GM10266 (cell line): Measurements from ENCODE around the gene BTBD10.

Source experiments
- DNase-seq: peaks from one replicate; pipeline ENCODE4 v3.0.0; 2012; ENCODE audit errors: extremely low spot score
- TF ChIP-seq, protein P1 (sequence below): IDR thresholded peaks from 2 replicates; pipeline ENCODE4 v1.5.1; 2012; ENCODE audit warnings: mild to moderate bottlenecking, low read depth; ENCODE audit not compliant: control insufficient read depth, insufficient read depth; ENCODE audit errors: missing control alignments

The BTBD10 gene

DNA sequence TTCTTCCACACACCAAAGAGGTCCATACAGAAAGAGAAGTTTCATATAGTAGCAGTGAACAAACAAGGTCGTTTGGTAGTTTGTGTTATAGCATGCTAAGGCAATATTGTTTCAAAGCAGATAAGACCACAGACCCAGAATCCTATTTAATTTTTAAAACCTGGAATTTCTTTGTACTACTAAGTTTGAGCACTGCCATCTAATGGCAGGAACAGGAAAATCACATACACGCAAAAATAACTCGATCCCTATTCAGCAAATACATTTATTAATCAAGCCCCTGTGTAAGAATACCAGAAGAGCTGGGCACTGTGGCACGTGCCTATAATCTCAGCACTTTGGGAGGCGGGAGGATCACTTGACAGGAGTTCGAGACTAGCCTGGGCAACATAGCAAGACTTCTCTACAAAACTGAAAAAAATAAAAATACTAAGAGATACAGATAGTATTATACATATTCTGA is 2.9 kb upstream of the BTBD10 start:
- DNase-seq = peak; percentile 19

DNA sequence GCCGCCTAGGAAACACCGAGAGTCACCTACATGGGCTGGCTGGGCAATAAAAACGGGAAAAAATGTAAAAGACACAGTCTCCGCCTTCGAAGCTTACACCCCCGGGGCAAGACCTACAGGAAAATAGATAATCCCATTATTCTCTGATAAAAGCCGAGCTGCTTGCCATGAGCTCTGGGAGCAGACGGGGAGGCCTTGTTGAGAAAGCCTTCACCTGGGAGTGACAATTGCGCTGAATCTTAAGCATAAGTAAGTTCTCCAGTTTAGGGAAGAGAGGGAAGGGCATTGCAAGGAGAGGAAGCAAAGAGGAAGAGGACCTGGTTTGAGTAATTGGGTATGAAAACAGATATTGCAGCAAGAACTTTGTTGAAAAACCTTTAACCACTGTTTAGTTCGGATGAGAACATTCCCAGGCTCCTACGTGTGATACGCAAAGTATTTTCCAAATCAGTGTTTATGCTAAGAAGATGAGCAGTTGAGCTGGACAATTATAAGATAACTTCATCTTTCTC is 813 bp upstream of the BTBD10 start:
- DNase-seq = no peak
- TF ChIP-seq, protein P1, sequence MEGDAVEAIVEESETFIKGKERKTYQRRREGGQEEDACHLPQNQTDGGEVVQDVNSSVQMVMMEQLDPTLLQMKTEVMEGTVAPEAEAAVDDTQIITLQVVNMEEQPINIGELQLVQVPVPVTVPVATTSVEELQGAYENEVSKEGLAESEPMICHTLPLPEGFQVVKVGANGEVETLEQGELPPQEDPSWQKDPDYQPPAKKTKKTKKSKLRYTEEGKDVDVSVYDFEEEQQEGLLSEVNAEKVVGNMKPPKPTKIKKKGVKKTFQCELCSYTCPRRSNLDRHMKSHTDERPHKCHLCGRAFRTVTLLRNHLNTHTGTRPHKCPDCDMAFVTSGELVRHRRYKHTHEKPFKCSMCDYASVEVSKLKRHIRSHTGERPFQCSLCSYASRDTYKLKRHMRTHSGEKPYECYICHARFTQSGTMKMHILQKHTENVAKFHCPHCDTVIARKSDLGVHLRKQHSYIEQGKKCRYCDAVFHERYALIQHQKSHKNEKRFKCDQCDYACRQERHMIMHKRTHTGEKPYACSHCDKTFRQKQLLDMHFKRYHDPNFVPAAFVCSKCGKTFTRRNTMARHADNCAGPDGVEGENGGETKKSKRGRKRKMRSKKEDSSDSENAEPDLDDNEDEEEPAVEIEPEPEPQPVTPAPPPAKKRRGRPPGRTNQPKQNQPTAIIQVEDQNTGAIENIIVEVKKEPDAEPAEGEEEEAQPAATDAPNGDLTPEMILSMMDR = no peak

More for the DNA sequence above, 2.9 kb upstream of the BTBD10 start:
- TF ChIP-seq, protein P1 = peak; percentile 61

DNA sequence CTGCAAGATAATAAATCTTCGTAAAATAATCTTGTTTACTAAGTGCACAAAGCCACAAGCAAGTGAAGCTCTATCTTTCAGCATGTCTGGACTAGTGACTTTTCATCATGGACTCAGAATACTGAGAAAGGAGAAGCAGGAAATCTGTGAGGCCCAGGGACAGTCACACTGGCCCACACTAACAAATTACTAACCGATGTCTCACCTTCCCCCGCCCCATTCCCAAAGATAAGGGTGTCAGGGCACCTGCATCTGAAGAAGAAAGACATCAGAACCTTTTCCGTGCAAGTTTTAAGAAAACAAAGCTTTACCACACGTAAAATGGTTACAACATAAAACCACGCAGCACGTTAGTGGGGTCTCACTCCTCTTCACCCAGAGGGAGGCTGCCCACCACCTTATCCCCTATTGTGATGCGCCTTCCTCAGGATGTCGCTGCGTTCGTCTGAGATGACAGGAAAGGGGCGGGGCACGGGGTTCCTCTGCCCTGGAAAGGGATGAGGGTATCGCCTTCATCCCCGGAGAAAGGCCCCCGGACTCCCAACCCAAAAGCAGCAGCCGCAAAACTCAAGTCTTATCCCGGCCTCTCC is 616 bp downstream of the BTBD10 start:
- peak; percentile 35 for DNase-seq
- TF ChIP-seq, protein P1 = peak; percentile 18

DNA sequence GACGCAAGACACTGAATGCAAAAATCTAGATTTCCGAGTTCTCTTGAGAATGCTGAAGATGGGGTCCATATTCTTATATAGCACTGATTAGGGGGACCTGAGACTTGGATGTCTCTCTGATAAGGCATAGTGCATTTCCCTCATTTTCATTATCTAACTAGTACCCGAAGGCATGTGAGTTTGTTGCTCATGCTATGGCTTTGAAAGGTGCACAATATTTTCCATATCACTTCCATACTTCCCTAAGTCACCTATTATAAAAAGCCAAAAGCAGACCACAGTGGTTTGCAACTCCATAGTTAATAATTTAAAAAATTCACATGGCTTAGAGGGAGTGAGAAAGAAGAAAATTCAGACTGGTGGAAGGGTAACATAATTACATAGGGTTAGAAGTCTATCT is 1.7 kb downstream of the BTBD10 start:
- TF ChIP-seq, protein P1 = no peak
- DNase-seq = no peak

DNA sequence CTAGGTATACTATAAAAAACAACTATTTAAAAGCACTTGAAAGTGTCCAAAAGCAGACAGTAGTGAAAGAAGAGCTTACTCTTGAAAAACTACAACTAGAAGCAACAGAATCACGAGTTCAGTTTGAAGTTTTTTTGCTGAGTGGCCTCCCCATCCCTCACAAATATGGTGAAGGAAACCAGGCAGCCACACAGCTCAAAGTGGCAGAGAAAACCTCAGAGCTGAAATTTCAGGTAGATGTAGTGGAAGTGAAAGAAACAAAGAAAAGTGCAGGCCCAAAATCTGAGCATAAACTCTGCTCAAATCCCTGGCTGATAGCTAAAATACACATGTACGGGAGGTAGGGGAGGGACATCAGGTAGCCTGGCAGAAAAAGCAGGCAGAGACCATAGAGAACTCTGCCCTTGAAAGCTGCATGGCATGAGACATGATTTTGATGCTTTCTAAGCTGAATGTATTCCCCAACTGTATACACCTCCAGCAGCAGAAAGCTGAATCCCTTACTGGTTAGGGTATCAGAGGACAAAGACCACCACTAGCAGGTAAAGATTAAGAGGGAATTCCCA is 12.1 kb downstream of the BTBD10 start:
- DNase-seq = no peak
- TF ChIP-seq, protein P1 = no peak

DNA sequence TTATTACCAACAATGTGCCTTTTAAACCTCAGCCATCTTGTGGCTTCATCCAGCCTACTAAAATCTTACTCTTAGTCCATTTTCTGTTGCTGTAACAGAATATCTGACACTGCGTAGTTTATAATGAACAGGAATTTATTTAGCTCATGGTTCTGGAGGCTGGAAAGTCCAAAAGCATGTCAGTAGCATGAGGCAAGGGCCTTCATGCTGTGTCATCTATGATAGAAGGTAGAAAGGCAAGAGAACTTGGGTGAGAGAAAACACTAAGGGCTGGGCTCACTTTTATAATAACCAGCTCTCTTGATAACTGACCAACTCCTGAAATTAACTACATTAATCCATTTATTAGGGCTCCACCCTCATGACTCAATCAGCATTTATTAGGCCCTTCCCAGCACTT is 13.5 kb downstream of the BTBD10 start:
- TF ChIP-seq, protein P1 = no peak
- DNase-seq = no peak

DNA sequence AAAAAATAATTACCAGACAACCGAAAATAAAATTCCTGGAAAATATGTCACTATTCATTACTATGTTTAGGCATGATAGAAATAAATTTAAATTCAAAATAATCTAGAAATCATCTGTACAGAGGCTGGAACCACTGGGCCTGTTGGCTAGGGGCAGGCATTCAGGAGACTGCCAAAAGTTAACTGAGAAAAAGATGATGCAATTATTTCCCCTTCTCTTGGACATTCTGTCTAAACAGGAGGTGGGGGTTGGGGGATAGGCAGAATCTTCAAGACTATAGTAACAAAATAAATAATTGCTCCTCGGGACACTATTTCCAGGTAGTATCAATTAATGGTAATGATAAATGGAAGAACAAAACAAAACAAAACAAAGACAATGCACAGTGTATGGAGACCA is 14.1 kb downstream of the BTBD10 start:
- DNase-seq = no peak
- TF ChIP-seq, protein P1 = no peak
